Type B pancreatic cell (in vitro differentiated cells): ENCODE measurements around the gene BPIFB4. TPM values are rescaled to one million over a fixed set of nuclear protein-coding genes. Genes with fewer than 3 reads are reported as not detected.
"Not testable (repeated sequence)": the region's sequence is repeated elsewhere in the genome, so short reads cannot be mapped to it uniquely, and the experiment has no call there.

Experiments used
- DNase-seq: peaks from one replicate; pipeline ENCODE4 v3.0.0; 2021; ENCODE audit warnings: mixed read lengths; ENCODE audit not compliant: unreplicated experiment; ENCODE audit errors: extremely low spot score
- H3K27ac Mint-ChIP-seq: 2 replicates; pipeline ENCODE4 v1.8.0; 2021; ENCODE audit warnings: mild to moderate bottlenecking, mixed read lengths
- H3K27me3 Mint-ChIP-seq: 2 replicates; pipeline ENCODE4 v1.8.0; 2021; ENCODE audit warnings: mixed read lengths
- H3K36me3 Mint-ChIP-seq: 2 replicates; pipeline ENCODE4 v1.8.0; 2021; ENCODE audit warnings: mixed read lengths
- H3K4me1 Mint-ChIP-seq: one replicate; pipeline ENCODE4 v1.8.0; 2021; ENCODE audit warnings: mixed read lengths; ENCODE audit not compliant: unreplicated experiment
- H3K4me3 Mint-ChIP-seq: 2 replicates; pipeline ENCODE4 v1.8.0; 2021; ENCODE audit warnings: mild to moderate bottlenecking, mixed read lengths
- H3K9me3 Mint-ChIP-seq: 2 replicates; pipeline ENCODE4 v1.8.0; 2021; ENCODE audit warnings: mixed read lengths
- CTCF ChIP-seq: fragments of 200-600 bp; sonication (generic); conservative IDR thresholded peaks from 2 replicates; pipeline ENCODE4 v1.5.0; 2021; ENCODE audit warnings: antibody characterized with exemption, mild to moderate bottlenecking
- total RNA-seq: library from RNA; stranded (reverse); gene quantifications from 2 replicates; pipeline ENCODE4 v1.2.1, GENCODE V29; 2021; ENCODE audit warnings: low replicate concordance

Gene BPIFB4
- total RNA-seq, 1 donor from 2014 or later: not detected

GRCh38 chr20:33042983-33043730, 36.3 kb upstream of the BPIFB4 start:
- no peak for TF ChIP-seq CTCF
- Mint-ChIP-seq H3K36me3 (no peaks in the 10 kb centered on the region), H3K27me3 (peaks cover 24% of the 10 kb centered on the region), H3K27ac (no peak overlapping the region), H3K9me3 (peaks cover 15% of the 10 kb centered on the region), H3K4me3 (no peak overlapping the region), H3K4me1 (no peaks in the 10 kb centered on the region)
- DNase-seq: no peak

DNA sequence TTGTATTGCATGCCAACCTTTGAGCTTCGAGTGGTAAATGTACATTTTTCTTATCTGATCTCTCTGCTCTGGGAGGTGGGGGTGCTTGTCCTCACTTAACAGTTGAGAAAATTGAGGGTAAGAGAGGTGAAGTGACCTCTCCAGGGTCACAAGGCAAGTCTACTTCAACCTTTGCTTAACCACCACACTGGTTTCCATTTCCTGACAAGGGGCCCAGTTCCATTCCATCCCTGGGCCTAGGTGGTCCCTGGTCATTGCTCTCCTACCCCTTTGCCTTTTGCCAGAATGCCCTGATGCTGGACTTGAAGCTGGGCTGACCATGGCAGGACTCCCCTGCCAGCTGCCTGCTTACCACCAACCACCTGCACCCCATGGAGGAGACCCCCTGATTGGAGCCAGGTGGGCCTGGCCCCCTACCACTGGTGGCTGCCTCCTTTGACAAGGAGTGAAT, 35.7 kb upstream of the BPIFB4 start:
- H3K27ac Mint-ChIP-seq: no peak overlapping the region
- peaks cover 15% of the 10 kb centered on the region for H3K9me3 Mint-ChIP-seq

DNA sequence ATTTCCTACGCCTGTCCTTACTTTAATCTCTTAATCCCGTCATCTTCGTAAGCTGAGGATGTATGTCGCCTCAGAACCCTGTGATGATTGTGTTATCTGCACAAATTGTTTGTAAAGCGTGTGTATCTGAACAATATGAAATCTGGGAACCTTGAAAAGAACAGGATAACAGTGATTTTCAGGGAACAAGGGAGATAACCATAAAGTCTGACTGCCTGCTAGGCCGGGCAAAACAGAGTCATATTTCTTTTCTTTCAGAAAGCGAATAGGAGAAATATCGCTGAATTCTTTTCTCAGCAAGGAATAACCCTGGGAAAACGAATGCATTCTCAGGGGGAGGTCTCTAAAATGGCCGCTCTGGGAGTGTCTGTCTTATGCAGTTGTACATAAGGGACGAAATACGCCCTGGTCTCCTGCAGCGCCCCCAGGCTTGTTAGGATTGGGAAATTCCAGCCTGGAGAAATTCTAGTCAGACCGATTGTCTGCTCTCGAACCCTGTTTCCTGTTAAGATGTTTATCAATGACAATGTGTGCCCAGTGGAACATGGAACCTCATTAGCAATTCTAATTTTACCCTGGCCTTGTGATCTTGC, 34.2 kb upstream of the BPIFB4 start:
- not testable (repeated sequence) for DNase-seq

More for the DNA sequence above, 35.7 kb upstream of the BPIFB4 start:
- H3K27me3 Mint-ChIP-seq: peaks cover 18% of the 10 kb centered on the region
- no peaks in the 10 kb centered on the region for H3K4me1 Mint-ChIP-seq
- no peaks in the 10 kb centered on the region for H3K36me3 Mint-ChIP-seq
- no peak for TF ChIP-seq CTCF
- DNase-seq: no peak
- no peak overlapping the region for H3K4me3 Mint-ChIP-seq

GRCh38 chr20:33046412-33046811, 33.0 kb upstream of the BPIFB4 start:
- H3K27ac Mint-ChIP-seq: no peak overlapping the region
- no peak for TF ChIP-seq CTCF
- no peaks in the 10 kb centered on the region for H3K36me3 Mint-ChIP-seq
- no peaks in the 10 kb centered on the region for H3K4me1 Mint-ChIP-seq
- peaks cover 15% of the 10 kb centered on the region for H3K9me3 Mint-ChIP-seq
- no peak for DNase-seq
- H3K4me3 Mint-ChIP-seq: no peak overlapping the region
- H3K27me3 Mint-ChIP-seq: no peaks in the 10 kb centered on the region

More for the DNA sequence above, 34.2 kb upstream of the BPIFB4 start:
- H3K4me1 Mint-ChIP-seq, H3K36me3 Mint-ChIP-seq, H3K4me3 Mint-ChIP-seq, H3K27ac Mint-ChIP-seq, H3K27me3 Mint-ChIP-seq: not testable (repeated sequence)
- H3K9me3 Mint-ChIP-seq: peaks cover 15% of the 10 kb centered on the region

GRCh38 chr20:33051333-33051732, 28.1 kb upstream of the BPIFB4 start:
- Mint-ChIP-seq H3K36me3 (no peaks in the 10 kb centered on the region), H3K27me3 (peaks cover 15% of the 10 kb centered on the region), H3K27ac (no peak overlapping the region), H3K4me3 (no peak overlapping the region), H3K9me3 (peaks cover 4% of the 10 kb centered on the region), H3K4me1 (no peaks in the 10 kb centered on the region)
- DNase-seq: no peak
- TF ChIP-seq CTCF: no peak
